Testis (tissue), 2 donors: ENCODE data around the gene PRDM2.

ENCODE experiments used
- CTCF ChIP-seq, 3 experiments: fragments of 450-650 bp in 2 of 3; fragments of 200-600 bp in 1 of 3; sonication (generic) in 1 of 3; IDR thresholded peaks; one replicate each; pipeline ENCODE4 v1.5.1; 2016 to 2019; ENCODE audit warnings: antibody characterized with exemption in 3 of 3, mild to moderate bottlenecking in 2 of 3, moderate library complexity in 1 of 3
- POLR2A ChIP-seq: fragments of 450-650 bp; IDR thresholded peaks from one replicate; pipeline ENCODE4 v1.6.1; 2017; ENCODE audit warnings: antibody characterized with exemption, mild to moderate bottlenecking, moderate library complexity

DNA sequence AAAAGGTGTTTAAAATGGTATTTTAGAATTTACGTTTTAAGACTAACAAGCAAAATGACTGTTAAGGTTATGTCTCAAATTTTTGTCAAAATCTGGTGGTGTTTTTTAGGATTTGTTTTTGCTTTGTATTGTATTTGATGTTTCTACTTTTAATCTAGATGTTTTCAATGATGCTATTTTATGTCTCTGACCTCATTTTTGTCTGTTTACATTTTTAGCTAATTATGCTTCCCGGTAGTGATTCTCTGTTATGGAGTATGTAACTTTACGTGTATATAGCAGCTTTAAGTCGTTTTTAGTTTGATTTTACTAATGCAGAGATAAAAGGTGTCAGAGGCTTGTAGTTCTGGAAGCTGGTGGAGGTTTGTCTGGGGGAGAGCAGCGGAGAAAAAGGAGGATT lies 71.8 kb downstream of the PRDM2 start:
- TF ChIP-seq CTCF (IDR thresholded peaks at IDR 0.05) (no peak), POLR2A (no peak)
